Measurements from ENCODE around the gene DTNBP1.

DTNBP1 gene

DNA sequence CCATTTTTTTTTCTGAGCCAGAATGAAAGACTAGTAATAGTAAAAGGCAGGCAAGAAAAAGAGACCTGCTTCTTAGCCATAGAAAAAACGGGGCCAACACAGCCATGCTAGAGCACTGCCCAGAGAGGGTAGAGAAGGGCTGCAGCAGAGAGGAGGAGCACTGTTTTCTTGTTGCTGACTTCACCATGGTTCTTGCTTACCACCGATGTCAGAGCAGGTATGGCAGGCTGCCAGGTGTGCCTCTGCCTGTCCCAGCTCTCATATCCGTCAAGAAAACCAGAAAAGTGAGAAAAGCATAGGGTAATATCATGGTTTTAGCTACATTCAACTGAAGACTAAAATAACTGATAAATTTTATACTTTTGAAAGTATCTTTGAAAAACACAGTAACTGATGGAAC is 60.7 kb downstream of the DTNBP1 start:
- no peak for DNase-seq
- in situ Hi-C loops (cut with HindIII; ENCODE audit: low pct_ligation_motif_present, low pct_unique_long_range_greater_than_20kb, low sequenced_read_pairs) = no loop called here

DNA sequence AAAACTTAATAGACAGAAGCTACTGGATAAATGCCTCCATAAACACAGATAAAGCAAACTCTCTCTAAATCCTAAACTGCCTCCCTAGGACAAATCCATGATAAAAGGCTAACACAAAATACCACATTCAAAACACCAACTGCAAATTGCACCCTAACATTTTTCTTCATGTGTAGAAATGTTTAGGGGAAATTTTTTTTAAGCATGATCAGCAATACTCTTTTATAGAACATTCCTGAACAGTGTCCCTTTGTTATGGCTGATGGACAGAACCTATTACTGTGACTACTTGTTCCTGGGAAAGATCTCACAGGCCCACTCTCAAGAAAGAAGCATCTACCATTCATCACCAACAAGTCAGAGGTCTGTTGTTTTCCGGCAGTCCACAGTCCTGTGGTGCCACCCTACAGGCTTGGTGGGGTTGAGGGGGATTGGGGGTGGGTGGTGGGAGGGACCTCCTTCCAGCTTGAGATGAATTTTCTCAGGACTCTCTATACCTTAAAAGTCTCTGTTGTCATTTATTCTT is 64.5 kb downstream of the DTNBP1 start:
- no peak for DNase-seq
- in situ Hi-C loops (cut with HindIII; ENCODE audit: low pct_ligation_motif_present, low pct_unique_long_range_greater_than_20kb, low sequenced_read_pairs) = no loop called here

DNA sequence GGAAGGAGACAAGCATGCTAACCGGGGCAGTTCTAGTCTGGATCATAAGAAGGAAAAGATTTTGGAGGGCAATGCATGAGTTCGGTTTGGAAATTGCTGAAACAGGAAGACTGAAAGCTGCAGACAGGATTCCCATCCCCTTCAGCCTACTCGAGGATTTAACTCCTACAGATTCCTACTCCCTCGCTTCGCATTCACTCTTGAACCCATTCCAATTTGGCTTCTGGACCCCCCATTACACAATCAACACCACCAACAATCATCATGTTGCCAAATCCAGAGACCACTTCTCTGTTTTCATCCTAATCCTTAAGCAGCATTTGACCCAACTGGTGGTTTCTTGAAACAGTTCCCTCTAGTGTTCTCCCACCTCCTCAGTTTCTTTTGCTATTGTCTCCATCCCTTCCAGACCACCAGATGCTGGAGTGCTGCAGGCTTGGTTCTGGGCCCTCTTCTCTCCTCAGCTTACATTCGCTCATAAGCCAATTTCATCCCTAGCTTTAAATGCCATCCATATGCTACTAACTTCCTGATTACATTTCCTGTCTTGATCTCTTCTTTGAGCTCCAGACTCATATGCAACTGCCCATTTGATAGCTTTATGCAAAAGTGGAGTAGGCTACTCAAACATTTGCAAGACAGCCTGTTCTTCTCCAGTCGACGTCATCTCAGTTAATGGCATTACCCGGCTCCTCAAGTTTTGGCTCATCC is 66.5 kb downstream of the DTNBP1 start:
- in situ Hi-C loops (cut with HindIII; ENCODE audit: low pct_ligation_motif_present, low pct_unique_long_range_greater_than_20kb, low sequenced_read_pairs) = no loop called here

DNA sequence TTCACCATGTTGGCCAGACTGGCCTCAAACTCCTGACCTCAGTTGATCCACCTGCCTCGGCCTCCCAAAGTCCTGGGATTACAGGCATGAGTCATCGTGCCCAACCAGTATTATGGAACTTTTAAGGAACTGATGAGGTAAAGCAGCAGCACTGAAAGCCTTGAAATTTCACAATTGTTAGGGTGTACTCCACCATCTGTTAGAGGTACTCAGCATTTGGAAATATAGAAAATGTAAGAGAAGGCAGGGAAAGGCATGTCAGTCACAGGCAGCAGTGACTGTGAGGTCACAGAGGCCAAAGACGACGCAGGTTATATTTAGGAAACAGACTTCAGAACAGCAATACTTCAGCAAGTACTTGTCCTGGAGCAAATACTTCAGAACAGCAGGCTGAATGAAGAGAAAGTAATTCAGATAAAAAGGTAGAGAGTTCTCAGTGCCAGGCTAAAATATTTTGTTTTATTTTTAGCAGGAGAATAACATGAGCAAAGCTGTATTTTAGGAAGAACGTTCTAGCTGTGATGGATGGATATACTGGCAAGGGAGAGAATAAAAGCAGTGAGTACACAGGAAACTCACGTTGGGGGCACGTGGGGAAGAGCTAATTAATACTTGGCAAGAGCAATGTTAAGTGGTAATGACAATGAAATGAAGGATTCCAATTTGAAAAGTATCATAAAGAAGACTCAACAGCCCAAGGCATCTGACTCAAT is 67.2 kb downstream of the DTNBP1 start:
- in situ Hi-C loops (cut with HindIII; ENCODE audit: low pct_ligation_motif_present, low pct_unique_long_range_greater_than_20kb, low sequenced_read_pairs) = no loop called here
- no peak for DNase-seq

More for the DNA sequence above, 66.5 kb downstream of the DTNBP1 start:
- no peak for DNase-seq

DNA sequence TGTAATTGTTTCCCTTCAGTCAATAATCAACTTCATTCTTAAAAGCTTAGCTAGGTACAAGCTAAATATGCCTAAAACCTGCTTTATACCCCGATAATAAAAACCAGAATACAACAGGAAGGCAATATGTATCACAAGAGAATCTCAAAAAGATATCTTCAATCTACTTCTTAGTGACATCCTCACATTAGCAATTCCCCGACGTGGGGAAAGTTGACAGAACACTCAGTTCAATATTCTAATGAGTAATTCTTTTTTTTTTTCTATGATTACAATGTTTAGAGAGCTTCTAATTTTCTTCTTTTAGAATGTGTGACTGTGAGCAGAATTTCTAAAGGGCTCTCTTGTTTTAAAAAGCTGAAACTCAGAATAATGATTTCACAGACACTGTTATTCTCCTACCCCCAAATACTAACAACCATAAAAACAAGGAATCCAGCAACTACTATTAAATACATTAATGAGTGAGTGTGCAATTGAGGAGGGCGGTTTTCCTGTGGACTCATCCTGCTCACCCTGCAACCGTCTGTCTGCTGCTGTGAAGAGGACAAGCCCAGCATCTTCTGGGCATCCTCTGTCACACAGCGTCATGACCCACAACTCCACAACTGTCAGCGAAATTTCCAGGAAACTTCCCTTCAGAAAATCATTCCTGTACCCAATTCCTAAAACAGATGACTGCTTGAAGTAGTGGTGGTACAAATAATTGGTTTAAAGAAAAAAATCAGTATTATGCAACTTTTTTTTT is 68.1 kb downstream of the DTNBP1 start:
- no peak for DNase-seq
- in situ Hi-C loops (cut with HindIII; ENCODE audit: low pct_ligation_motif_present, low pct_unique_long_range_greater_than_20kb, low sequenced_read_pairs) = no loop called here

DNA sequence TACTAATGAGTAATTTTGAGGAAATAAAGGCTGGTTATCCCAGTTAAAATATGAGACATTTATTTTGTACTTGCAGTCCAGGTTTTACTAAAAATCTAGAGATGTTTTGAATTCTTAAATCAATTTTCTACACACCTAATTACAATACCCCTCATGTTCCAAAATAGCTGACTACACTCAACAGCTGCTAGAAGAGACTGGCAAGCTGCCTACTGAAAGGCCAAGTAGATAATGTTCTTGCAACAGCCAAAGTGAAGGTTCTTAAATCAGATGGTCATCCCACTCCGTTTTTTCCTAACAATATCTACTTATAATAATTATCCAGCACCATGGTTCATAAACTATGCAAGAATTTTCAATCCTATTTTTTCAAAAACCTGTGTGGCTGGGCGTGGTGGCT is 69.0 kb downstream of the DTNBP1 start:
- in situ Hi-C loops (cut with HindIII; ENCODE audit: low pct_ligation_motif_present, low pct_unique_long_range_greater_than_20kb, low sequenced_read_pairs) = no loop called here
- no peak for DNase-seq

DNA sequence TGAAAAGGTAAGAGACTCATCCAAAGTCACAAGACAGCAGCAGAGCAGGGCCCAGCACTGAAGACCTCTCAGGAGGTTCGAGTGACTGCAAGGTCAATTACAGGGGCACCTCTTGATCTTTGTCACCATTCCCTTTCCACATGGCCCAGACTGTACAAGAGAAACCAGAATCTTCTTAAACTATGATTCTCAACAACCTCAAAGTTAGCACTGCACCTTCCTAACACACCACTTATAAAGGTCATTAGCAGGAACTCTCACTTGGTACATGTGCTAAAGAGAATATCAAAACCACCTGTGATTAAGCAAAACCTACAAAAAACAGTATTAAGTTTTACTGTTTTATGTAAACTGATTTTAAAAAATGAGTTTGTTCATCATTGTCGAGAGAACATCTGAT is 70.2 kb downstream of the DTNBP1 start:
- DNase-seq = no peak
- in situ Hi-C loops (cut with HindIII; ENCODE audit: low pct_ligation_motif_present, low pct_unique_long_range_greater_than_20kb, low sequenced_read_pairs) = no loop called here

DNA sequence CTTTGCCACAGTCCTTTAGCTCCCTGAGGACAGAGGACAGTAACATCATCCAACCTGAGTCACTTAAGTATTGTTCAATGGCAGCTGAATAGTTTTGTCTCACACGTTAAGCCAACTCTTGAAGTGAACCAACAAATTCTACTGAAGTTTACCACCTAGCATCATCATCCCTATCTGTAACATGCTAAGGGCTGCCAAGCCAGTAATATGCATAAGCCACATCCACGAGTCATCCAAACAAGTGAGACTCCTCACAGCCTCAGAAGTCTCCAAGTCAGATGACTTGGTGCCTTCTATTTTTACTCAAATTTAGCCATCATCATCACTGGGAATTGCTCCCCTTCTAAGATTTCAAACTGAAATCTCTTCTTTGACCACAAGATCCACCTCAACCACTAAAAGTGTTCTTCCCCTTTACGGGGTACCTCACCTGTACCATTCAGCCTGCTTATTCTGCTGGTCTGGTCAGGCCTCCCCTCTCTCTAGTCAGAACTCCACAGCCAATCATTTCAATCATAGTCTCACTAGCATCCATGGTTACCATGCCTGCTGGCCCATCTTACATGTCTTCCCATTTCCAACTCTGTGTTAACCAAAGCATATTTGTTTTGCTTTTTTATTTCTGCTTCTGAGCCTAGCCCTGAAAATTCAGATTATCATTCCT is 73.7 kb downstream of the DTNBP1 start:
- DNase-seq = peak; percentile 18
- in situ Hi-C loops (cut with HindIII; ENCODE audit: low pct_ligation_motif_present, low pct_unique_long_range_greater_than_20kb, low sequenced_read_pairs) = no loop called here

DNA sequence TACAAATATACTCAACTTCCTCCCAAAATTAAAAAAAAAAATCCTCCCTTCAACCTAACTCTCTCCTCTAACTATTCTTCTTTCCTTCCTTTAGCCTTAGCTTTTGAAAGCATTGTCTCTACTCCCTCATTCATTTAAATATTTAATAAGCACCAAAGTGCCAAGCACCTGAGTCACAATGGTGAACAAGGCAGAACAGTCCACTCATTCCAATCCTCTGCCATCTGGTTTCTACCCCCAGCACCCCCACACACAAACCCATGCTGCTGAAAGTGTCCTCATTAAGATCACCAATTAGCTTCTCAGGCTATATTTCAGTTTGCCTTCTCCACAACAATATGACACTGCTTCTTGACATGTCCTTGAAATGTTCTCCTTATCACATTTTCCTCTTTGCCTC is 76.3 kb downstream of the DTNBP1 start:
- no peak for DNase-seq
- in situ Hi-C loops (cut with HindIII; ENCODE audit: low pct_ligation_motif_present, low pct_unique_long_range_greater_than_20kb, low sequenced_read_pairs) = no loop called here

DNA sequence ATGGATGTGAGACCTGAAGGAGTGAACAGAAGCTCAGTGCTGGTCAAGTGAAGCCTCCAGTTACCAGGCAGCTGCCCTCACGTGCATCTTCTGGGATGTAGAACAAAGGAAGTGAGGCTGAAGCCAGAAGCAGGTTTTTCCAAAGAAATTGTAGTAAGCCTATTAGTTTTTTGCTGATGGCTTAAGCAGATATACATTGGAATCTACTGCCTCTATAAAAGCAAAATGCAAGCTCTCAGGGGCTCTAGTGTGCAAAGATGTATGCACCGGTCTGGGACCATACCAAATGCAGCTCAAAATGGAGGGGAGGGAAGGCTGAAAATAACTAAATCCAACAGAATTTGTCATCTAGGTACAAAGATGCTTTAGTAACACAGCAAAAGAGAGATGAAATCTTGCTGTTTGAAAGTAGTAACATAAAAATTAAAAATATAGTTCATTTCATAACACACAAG is 77.0 kb downstream of the DTNBP1 start:
- in situ Hi-C loops (cut with HindIII; ENCODE audit: low pct_ligation_motif_present, low pct_unique_long_range_greater_than_20kb, low sequenced_read_pairs) = no loop called here
- DNase-seq = no peak

DNA sequence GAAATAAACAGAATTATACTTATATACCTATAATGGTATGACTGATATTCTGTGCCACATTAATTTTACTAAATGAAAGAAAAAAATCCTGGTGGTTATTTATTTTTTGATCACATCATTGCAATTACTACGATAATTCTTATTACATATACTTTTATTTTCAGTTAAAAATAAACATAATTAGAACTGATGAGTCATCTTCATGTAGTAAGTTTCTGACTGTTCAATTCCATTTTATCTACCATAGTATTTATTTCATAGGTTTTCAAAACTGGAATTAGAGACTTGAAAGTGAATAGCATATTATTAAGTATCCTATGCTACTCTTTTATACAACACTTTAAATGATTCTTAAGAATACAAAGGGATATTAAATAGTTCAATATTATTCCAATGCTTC is 80.3 kb downstream of the DTNBP1 start:
- in situ Hi-C loops (cut with HindIII; ENCODE audit: low pct_ligation_motif_present, low pct_unique_long_range_greater_than_20kb, low sequenced_read_pairs) = no loop called here
- no peak for DNase-seq

DNA sequence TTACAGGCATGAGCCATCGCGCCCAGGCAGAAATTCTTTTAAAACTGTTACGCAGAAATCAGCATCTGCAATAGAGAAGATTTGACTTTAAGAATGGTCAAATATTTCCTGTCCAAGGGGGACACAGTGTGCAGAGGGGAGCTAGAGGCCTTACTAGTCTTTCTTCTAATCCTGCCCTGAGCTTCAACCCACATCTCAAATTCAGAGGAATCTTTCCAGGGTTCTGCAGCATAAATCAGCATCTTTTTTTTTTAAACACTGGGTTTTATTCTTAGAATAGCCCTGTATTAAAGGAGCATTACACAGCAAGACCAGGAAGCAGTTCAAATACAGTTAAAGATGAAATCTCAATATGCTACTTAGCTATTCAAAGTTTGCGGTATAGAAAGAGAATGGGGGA is 81.1 kb downstream of the DTNBP1 start:
- DNase-seq = no peak
- in situ Hi-C loops (cut with HindIII; ENCODE audit: low pct_ligation_motif_present, low pct_unique_long_range_greater_than_20kb, low sequenced_read_pairs) = no loop called here

DNA sequence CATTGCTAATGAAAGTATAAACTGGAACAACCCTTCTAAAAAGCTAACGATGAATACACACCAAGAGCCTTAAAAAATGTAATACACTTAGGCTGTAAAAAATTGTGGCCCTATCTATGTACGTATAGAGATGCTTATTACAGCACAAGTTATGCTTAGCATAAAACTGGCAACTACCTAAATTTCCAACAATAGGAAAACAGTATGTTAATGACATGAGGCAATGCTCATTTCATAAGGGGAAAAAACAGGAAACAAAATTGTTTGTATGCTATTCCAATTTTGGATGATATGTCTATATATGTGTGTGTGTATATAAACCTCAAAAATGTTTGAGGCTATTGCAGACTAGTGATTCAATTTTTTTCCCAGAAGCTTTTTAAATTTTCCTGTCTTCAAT is 82.5 kb downstream of the DTNBP1 start:
- in situ Hi-C loops (cut with HindIII; ENCODE audit: low pct_ligation_motif_present, low pct_unique_long_range_greater_than_20kb, low sequenced_read_pairs) = no loop called here
- no peak for DNase-seq

DNA sequence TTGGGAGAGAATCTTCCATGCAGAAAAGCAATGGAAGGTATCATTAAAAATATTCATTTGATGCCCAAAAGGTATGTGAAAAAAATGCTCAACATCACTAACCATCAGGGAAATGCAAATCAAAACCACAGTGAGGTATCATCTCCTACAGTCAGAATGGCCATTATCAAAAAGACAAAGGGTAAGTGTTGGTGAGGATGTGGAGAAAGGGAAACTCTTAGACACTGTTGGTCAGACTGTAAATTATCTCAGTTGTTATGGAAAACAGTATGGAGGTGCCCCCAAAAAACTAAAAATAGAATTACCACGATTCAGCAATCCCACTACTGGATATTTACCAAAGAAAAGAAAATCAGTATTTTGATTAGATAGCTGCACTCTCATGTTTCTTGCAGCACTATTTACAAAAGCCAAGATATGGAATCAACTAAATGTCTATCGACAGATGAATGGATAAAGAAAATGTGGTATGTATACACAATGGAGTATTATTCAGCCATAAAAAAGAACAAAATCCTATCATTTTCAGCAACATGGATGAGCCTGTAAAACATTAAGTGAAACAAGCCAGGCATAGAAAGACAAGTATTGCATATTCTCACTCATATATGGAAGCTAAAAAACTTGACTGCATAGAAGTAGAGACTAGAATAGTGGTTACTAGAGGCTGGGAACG is 84.0 kb downstream of the DTNBP1 start:
- no peak for DNase-seq
- in situ Hi-C loops (cut with HindIII; ENCODE audit: low pct_ligation_motif_present, low pct_unique_long_range_greater_than_20kb, low sequenced_read_pairs) = no loop called here

DNA sequence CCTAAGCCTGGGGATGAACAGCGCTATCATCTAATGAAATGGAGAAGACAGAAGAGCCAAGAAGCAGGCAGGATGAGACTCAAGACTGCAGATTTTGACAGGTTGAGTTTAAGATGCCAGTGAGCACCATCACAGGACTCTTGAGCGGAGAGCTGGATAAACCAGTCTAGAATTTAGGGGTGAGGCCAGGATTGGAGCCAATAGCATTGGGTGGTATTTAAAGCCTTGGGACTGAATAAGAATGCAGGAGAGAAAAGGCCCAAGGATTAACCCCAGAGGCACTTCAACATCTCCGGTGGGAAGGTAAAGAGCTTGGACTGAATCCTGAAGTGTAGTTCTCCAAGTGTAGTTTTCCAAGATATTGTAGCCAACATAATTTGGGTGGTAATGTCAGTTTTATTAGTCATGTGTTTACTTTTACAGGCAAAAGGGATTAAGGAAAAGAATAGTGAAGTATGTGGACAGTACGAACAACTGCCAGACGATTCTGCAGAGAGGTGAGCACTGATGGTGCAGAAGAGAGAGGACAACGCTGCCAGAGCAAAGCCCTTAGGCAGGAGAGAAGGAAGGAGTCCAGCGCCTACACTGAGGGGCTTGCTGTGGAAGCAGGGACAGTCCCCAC is 85.2 kb downstream of the DTNBP1 start:
- DNase-seq = no peak
- in situ Hi-C loops (cut with HindIII; ENCODE audit: low pct_ligation_motif_present, low pct_unique_long_range_greater_than_20kb, low sequenced_read_pairs) = no loop called here

DNA sequence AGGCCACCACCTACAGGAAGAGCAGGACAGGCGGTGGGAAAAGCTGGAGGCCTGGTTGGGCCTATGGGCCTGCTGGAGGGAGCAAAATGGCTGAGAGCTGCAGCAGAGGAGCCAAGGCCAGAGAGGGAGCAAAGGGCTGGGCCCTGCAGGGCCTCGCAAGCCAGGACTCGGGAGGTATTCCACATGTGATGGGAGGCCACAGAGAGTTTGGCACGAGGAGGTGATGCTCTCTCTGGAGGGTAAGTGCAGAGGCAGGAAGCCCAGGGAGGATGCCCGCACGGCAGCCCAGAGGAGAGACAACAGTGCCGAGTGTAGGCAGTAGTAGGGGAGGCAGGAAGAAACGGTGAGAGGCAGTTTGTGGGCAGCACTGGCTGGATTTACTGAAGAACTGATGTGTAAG is 85.7 kb downstream of the DTNBP1 start:
- no peak for DNase-seq
- in situ Hi-C loops (cut with HindIII; ENCODE audit: low pct_ligation_motif_present, low pct_unique_long_range_greater_than_20kb, low sequenced_read_pairs) = no loop called here

DNA sequence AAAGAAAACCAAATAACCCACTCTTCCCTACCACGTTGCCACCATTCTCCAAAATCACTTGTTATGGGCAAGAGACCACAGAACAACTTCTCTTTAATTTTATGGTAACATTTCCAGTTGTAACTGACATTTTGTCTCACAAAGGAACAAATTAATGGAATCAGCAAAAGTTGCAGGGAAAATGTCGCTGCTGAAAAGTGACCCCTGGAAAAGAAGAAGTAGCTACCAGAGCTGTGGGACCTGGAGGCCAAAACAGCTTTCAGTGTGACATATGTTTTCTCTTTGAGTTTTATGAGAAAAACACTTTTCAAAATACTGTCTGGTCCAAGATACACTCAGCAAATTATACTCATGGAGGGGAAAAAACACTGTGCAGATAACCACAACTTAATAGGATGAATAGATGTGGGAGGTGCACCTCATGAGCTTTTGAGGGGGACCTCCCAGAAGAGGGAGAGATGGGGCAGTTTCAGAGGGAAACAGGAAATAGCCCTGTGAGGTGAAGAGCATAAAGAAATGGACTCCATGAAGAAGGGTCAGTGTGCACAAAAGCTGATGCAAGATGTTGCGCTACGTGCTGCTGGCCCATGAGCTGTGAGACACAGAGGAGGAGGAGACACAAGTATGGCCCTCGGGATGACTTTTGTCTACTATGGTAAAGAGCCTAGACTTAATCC is 87.3 kb downstream of the DTNBP1 start:
- DNase-seq = no peak
- in situ Hi-C loops (cut with HindIII; ENCODE audit: low pct_ligation_motif_present, low pct_unique_long_range_greater_than_20kb, low sequenced_read_pairs) = no loop called here
